Spinal cord (tissue), 9 donors: ENCODE results near the gene CCR5AS.

Source experiments
- DNase-seq, 6 donors: peaks; one replicate each; pipeline versions ENCODE4 v3.0.0 to v3.0.0-alpha.2; 2013 to 2015; ENCODE audit warnings: low spot score in 6 of 6, low read depth in 4 of 6
- H3K27ac ChIP-seq: one replicate; pipeline ENCODE4 v1.5.1; 2013; ENCODE audit warnings: low read depth, low read length, control low read depth
- H3K27me3 ChIP-seq: one replicate; pipeline ENCODE4 v1.6.1; 2013; ENCODE audit warnings: low read length; ENCODE audit not compliant: control insufficient read depth, insufficient read depth
- H3K36me3 ChIP-seq: one replicate; pipeline ENCODE4 v1.6.1; 2013; ENCODE audit warnings: low read length; ENCODE audit not compliant: control insufficient read depth, insufficient read depth
- H3K4me1 ChIP-seq: one replicate; pipeline ENCODE4 v1.6.1; 2013; ENCODE audit warnings: low read length; ENCODE audit not compliant: control insufficient read depth, insufficient read depth
- H3K4me3 ChIP-seq: one replicate; pipeline ENCODE4 v1.5.1; 2013; ENCODE audit warnings: low read depth, low read length, control low read depth
- H3K9me3 ChIP-seq: one replicate; pipeline ENCODE4 v1.6.1; 2013; ENCODE audit warnings: low read length; ENCODE audit not compliant: control insufficient read depth, insufficient read depth
- WGBS: methylation state at CpG from one replicate; pipeline ENCODE4 v1.1.5; 2013; ENCODE audit warnings: missing lambda C conversion rate; ENCODE audit not compliant: insufficient coverage; 5-methylcytosine and 5-hydroxymethylcytosine counted together
- donor health status: healthy.

Gene CCR5AS

GRCh38 chr3:46417841-46418611, 11.2 kb upstream of the CCR5AS start:
- Histone ChIP-seq H3K4me1 (no peaks in the 10 kb centered on the region), H3K4me3 (no peak overlapping the region), H3K9me3 (no peaks in the 10 kb centered on the region), H3K36me3 (no peaks in the 10 kb centered on the region), H3K27me3 (no peaks in the 10 kb centered on the region), H3K27ac (no peak overlapping the region)
- no peak for DNase-seq
- WGBS = 87% methylated on average over 8 of the region's 9 CpGs

- Histone ChIP-seq H3K27me3 (no peaks in the 10 kb centered on the region), H3K36me3 (no peaks in the 10 kb centered on the region), H3K27ac (no peak overlapping the region), H3K4me1 (no peaks in the 10 kb centered on the region), H3K4me3 (no peak overlapping the region), H3K9me3 (no peaks in the 10 kb centered on the region)
- 88% methylated on average over 3 of the region's 7 CpGs for WGBS
- DNase-seq = no peak
Measured at GRCh38 chr3:46416811-46417510, 10.1 kb upstream of the CCR5AS start.

DNA sequence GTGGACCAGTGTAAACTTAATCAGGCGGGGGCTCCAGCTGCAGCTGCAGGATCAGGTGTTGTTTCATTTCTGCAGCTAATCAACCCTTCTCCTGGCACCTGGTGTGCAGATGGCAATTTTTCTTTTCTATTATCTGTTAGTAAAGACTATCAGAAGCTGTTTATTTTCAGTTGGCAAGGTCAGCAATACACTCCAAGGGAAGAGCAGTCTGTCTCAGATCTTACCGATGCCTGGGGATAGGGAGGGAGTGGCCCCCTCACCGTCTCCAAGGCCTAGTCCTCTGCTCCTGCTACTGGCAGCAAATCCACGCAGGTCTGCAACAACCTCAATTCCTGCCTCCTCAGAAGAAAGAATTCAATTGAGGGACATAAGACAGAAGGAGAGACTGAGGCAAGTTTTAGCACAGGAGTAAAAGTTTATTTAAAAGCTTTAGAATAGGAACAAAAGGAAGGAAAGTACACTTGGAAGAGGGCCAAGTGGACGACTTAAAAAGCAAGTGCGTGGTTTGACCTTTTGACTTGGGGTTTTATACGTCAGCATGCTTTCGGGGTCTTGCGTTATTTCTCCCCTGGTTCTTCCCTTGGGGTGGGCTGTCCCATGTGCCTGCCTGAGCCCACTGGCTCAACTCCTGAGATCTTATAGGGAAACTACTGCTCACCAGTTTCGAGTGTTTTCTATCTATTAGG, 9.4 kb upstream of the CCR5AS start:
- H3K4me1 ChIP-seq = no peaks in the 10 kb centered on the region
- peak in 1 of 6 donors; percentile 56 for DNase-seq
- H3K36me3 ChIP-seq = no peaks in the 10 kb centered on the region
- WGBS = 34% methylated on average over 5 of the region's 10 CpGs
- H3K27ac ChIP-seq = no peak overlapping the region
- H3K4me3 ChIP-seq = no peak overlapping the region
- H3K9me3 ChIP-seq = no peaks in the 10 kb centered on the region
- no peaks in the 10 kb centered on the region for H3K27me3 ChIP-seq

GRCh38 chr3:46414739-46415138, 7.9 kb upstream of the CCR5AS start:
- H3K27ac ChIP-seq = no peak overlapping the region
- no peaks in the 10 kb centered on the region for H3K27me3 ChIP-seq
- H3K4me1 ChIP-seq = no peaks in the 10 kb centered on the region
- no peak for DNase-seq
- no peaks in the 10 kb centered on the region for H3K36me3 ChIP-seq
- H3K9me3 ChIP-seq = no peaks in the 10 kb centered on the region
- no peak overlapping the region for H3K4me3 ChIP-seq
- 63% methylated on average over 1 of the region's 4 CpGs for WGBS

DNA sequence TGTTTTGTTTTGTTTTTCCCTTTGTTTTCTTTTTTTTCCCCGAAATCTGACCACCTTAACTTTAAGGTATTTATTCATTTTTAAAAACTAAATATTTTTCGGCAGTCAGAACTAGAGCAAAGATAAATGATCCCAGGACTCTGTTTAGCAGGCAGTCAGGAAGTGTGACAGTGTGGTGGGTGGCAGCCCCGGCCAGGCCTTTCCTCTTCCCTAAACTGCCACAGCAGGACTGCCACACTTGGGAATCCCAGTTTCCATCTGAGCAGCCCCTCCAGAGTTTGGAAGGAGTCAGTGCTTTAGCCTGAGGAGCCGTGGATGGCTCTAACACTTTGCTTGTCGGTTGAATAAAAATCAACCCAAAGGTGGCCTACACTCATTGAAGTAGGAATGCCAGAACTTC, 7.1 kb upstream of the CCR5AS start:
- 81% methylated on average over 3 of the region's 5 CpGs for WGBS

GRCh38 chr3:46412786-46413298, 6.0 kb upstream of the CCR5AS start:
- H3K4me3 ChIP-seq = no peak overlapping the region
- DNase-seq = no peak
- no peaks in the 10 kb centered on the region for H3K9me3 ChIP-seq
- peaks cover 3% of the 10 kb centered on the region for H3K4me1 ChIP-seq
- H3K27me3 ChIP-seq = no peaks in the 10 kb centered on the region
- WGBS = no CpG with 5 or more reads among the region's 3 CpGs
- H3K27ac ChIP-seq = no peak overlapping the region
- no peaks in the 10 kb centered on the region for H3K36me3 ChIP-seq

More for the DNA sequence above, 7.1 kb upstream of the CCR5AS start:
- H3K9me3 ChIP-seq = no peaks in the 10 kb centered on the region
- H3K27me3 ChIP-seq = no peaks in the 10 kb centered on the region
- H3K36me3 ChIP-seq = no peaks in the 10 kb centered on the region
- H3K4me1 ChIP-seq = no peaks in the 10 kb centered on the region
- no peak for DNase-seq
- no peak overlapping the region for H3K27ac ChIP-seq
- H3K4me3 ChIP-seq = no peak overlapping the region

GRCh38 chr3:46411271-46411670, 4.4 kb upstream of the CCR5AS start:
- H3K27ac ChIP-seq = no peak overlapping the region
- no peaks in the 10 kb centered on the region for H3K36me3 ChIP-seq
- H3K27me3 ChIP-seq = no peaks in the 10 kb centered on the region
- no peaks in the 10 kb centered on the region for H3K9me3 ChIP-seq
- no peak overlapping the region for H3K4me3 ChIP-seq
- no peak for DNase-seq
- peaks cover 8% of the 10 kb centered on the region for H3K4me1 ChIP-seq
- WGBS = no CpG with 5 or more reads among the region's 2 CpGs

DNA sequence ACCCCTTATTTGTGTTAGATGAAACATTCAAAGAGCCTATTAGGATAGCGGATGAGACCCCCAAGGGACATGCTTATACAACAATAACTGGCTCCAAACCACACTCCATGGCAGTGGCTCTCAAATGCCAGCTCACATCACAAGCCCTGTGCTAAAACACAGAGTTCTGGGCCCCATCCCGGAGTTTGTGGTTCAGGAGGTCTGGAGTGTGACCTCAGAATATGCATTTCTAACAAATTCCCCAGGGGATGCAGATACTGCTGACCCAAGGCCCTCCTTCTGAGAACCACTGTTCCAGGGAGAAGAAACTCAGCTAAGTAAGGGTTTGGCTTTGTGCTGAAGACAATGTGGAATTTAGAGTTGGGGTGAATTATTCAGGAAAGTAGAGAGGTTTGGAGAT, 3.8 kb upstream of the CCR5AS start:
- H3K4me3 ChIP-seq = no peak overlapping the region
- no peaks in the 10 kb centered on the region for H3K36me3 ChIP-seq
- DNase-seq = no peak
- peaks cover 8% of the 10 kb centered on the region for H3K4me1 ChIP-seq
- no peaks in the 10 kb centered on the region for H3K9me3 ChIP-seq
- WGBS = no CpG with 5 or more reads among the region's 2 CpGs
- no peaks in the 10 kb centered on the region for H3K27me3 ChIP-seq
- no peak overlapping the region for H3K27ac ChIP-seq

DNA sequence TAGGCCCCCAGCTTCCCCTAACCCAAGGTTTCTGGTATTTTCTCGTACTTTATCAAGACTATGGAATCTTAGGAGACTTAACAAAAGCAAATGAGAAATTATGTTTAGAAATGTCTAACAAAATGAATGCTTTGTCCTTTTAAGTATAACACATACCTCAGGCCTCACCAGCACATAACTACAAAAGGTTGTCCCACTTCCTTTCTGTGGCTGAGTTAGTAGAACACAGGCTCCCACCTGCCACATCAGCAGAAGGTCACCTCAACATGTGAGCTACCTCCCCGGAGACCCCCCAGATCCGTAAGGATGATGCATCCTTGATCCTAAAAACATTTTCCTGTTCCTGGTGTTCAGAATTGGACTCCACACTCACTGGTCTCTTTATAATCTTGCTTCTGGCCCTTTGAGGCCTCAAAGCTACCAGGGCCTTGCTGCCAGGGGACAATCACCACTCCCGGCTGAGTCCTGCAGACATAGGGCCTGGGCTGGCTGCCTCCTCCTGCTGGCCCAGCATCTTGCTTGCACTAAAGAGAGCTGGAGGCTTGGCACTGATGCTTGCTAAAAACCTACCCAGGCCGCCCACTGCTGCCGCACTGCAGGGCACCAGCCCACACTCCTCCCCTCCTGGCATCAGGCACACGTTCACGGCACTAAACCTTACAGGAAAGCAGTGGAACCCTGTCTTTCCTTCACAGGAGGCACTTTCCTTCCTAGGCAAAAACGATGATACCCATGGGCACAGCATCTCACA, 3.0 kb upstream of the CCR5AS start:
- WGBS = 68% methylated on average over 7 of the region's 9 CpGs
- Histone ChIP-seq H3K9me3 (no peaks in the 10 kb centered on the region), H3K27me3 (no peaks in the 10 kb centered on the region), H3K4me3 (no peak overlapping the region), H3K36me3 (no peaks in the 10 kb centered on the region), H3K4me1 (peaks cover 8% of the 10 kb centered on the region), H3K27ac (no peak overlapping the region)
- peak in 2 of 6 donors; percentile 15 to 27 for DNase-seq
